NK-92 (cell line): ENCODE results near the gene AGAP3.

ENCODE experiments used
- DNase-seq: peaks from one replicate; lab custom pipeline; 2025; ENCODE audit not compliant: unreplicated experiment; lab: John Stamatoyannopoulos, UW

Gene AGAP3

DNA sequence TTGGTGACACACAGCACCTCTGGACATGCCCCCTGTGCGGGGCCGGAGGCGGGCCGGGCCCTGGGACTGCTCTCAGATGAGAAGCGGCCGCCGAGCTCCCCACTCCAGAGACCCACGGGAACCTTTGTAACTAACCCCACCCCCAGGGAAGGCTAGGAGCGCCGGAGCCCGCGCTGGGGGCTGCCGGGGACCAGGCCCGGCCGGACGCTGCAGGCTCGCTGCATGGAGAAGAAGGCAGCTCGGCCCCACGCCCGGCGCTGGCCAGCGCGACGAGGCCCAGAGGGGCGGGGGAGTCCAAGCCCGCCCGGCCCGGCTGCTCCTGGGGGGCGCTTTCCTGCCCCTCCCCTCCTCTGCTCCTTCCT is 36.5 kb downstream of the AGAP3 start:
- no peak for DNase-seq

DNA sequence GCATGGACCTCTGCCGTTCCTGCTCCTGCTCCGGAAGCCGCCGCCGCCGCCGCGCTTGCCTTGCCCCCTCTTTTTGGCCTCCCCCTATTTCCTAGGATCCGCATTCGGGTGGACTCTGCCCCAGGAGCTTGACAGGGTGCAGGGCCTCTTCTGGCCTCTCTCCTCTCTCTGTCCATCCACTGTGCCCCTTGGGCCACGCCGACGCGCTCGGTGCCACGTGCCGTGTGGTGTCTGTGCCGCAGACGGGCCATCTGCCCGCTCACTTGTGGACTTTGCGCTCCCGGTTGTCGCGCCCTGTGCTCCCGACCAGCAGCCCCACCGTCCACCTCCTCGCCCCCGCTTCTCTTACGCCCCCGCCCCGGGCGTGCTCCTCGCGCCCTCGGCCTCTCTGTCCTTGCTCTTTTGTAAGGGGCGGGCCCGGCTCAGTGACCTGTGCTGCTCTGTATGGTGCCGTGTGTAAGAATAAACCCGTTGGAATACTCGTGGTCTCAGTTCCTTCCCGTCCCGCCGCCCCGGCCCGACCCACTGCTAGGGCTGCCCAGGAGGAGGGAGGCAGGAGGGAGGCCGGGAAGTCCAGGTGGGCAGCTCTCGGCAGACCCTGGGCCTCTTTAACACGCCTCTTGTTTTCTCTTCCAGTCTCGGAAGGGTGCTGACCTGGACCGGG is 37.0 kb downstream of the AGAP3 start:
- DNase-seq: no peak

DNA sequence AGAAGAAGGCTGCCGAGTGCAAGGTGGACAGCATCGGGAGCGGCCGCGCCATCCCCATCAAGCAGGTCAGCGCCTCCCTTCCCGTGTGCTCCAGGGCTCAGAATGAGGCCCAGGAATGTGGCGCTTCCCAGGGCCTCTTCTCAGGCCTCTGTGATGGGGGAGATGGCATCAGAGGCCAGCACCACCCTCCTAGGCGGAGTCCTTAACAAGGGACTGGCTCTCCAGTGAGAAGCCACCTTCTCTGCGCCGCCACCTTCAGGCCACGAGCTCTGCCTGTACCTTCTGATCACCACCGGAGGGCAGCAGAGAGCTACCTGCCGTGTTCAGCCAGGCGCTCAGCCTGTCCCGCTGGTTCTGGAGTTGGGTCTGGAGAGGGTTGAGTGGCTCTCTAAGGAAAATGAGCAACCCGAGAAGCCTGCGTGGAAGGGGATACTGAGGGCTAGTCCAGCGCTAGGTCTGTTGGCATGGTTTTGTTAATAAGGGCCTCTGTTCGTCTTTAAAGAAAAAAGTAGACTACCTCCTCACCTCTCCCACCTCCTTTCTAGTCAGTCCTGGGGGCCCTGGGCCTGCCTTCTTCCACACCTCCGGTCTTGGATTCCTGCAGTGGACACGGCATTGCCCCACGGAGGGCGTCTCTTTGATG is 37.7 kb downstream of the AGAP3 start:
- peak; percentile 11 for DNase-seq

DNA sequence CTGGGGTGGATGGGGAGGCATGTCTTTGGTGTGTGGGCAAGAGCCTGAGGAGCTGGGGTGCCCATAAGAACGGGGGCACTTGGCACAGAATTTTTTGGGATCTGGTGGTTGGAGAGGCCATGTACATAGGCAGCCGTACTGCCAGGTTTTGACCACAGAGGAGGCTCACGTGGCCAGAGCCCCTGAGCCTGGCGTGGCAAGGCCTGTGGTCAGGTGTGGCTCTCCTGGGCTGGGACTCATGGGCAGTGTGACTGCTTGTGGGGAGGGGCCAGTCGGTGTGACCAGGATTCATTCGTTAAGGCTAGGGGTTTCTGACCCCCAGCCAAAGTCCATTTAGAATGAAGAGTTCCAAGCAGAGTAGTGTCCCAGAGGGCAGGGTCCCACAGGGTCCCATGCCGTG is 38.2 kb downstream of the AGAP3 start:
- DNase-seq: no peak

DNA sequence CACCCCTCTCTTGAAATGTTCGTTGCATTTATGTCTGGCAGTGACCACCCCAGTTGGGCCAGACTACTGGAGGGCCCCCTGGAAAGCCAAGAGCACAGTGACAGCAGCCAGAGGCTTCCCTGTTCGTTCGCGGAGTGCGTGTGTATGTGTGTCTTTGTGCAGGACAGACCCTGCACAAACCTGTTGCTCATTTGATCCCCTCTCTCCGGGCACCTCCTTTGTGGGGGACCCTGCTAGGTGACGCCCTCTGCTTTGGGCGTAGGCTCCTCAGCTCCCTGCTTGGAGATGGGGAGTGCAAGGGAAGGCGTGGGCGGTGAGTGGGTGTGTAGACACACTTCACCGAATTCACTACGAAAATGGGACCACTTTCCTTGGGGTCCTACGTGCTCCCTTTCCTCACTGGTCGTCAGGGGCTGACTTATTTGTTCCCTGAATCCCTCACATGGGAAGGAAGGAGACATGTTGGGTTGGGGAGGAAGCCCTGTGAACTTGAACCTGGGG is 38.7 kb downstream of the AGAP3 start:
- no peak for DNase-seq

DNA sequence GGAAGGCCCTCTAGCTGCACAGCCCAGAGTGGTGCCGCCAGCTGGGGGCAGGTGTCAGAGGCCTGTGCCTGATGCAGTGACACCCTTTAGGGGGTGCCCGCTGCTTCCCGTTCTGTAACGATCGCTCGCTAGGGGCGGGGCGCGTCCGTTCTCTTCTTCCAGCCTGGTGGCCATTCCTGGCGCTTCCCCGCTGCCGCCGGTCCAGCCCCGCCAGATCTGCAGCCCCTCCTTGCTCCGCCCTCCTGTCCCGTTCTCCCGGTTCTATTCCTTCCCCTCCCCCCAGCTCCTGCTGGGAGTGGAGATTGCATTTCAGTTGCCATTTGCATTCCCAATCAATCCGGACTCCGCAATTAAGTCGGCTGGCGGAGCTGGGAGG is 39.2 kb downstream of the AGAP3 start:
- no peak for DNase-seq

DNA sequence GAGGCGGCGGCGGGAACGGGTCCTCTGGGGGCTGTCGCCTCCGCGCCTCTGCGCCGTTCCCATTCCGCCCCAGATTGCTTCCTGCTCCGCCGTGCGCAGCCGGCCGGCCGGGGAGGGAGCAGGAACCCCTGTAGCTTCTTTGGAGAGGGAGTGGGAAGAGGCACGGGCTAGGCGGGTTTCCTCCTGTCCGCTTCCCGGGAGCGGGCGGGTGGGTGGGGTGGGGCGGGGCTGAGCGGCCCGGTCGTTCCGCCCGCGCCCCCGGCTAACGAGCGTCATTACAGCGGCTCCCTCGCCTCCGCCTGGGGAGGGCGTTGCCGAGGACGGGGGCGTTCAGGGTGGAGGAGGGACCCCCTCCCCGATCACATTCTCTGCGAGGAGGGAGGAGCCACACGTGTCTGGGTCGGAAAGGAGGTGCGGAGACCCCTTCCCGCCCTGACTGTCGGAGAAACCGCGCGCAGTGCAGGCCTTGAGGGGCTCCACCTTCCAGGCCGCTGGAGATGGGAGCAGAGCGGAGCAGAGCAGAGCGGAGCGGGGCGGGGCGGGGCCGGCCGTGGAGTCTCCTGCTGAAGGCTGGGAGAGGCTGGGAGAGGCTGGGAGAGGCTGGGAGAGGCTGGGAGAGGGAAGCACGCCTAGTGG is 39.7 kb downstream of the AGAP3 start:
- DNase-seq: no peak

DNA sequence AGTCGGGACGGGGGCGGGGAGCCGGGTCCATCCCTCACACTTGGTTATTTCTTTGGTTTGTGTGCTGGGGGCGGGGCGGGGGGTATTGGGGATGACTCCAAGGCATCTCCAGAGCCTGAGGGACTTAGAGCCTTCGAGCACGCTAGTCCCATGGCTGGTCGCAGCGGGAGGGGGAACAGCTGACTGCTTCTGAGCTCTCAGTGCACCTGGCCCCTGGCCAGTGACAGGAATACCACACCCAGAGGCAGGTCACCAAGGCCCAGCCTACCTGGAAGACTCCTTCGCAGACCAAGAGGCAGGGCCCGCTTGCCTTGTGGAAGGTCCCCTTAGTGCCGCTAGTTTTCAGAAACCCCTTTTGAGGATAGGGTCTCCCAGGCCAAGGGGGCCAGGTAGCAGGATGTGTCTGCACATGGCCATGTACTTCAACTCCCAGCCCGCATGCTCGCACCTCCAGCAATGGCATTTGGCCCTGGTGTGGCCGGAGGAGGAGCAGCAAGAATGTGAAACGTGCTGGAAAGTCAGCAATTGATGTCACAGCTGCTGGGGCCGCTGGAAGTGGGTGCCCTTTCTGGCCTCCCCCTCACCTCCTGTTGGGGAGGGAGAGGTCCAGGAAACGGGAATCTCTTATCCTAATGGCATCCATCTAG is 40.3 kb downstream of the AGAP3 start:
- DNase-seq: no peak

DNA sequence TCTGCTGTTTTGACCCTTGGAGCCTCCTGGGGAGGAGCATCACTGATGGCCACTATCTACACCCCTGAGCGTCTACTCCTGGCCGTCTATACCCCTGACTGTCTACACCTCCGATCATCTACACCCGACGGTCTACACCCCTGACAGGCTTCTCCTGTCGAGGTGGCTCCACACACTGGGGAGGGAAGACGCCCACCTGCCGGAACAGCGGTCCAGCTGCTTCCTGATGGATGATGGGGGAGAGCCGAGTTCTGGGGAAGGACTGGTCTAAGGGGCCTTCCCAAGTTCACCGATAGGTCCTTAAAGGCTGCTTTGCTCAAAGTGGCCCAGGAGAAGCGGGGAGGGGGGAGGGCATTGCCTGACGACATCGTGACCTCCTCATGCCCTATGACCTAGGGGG is 41.9 kb downstream of the AGAP3 start:
- no peak for DNase-seq

DNA sequence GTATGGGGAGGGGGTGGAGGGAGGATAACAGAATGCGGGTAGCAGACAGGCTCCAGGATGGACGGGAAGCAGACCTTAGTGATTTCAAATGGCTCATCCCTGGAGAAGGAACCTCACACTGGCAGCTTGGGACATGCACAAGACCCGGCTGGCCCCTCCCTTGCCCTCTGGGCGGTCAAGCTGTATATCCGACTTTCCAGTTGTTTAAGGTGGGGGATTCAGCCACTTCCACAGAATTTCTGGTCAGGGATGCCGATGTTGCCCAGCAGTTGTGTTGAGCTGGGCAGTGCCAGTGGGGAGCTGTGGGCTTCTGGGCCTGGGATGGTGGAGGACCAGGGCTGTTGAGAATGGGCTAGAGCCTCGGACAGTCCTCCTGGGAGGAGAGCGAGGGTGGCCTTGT is 42.4 kb downstream of the AGAP3 start:
- DNase-seq: no peak

DNA sequence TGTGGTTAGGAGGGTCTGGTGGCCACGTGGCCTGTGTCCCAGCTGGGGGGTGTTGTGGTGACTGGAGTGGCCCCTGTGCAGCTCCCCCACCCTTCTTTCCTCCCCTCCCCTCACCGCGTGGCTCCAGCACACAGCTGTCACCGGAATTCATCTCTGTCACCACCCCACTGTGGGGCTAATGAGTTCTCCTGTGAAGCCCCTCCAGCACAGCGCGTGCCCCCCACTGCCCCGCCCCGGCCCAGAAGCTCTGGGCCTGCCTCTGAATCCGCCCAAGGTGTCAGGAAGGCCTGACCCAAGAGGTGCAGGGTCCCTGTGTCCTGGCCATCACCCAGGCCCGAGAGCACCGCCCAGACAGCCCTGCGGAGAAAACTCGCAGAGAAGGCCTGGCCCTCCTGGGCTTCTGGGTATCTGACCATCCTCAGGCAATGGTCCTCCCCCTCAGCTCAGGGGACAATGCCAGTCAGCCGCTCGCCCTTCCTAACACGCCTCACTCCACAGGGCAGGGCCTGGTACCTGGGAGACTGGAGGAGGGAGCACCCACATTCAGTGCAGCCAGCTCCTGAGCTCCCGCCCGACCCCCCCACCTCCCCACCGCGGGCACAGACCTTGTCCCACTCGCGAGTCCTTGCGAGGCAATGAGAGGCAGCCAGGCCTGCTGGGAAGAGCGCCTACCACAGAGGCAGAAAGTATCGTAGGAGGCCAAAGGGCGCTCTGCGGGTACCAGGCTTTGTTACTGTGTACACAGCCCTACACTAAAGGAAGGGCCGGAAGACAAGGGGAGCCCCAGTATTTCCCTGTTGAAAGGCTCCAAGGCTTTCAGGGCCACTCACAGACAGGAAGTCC is 43.1 kb downstream of the AGAP3 start:
- no peak for DNase-seq

DNA sequence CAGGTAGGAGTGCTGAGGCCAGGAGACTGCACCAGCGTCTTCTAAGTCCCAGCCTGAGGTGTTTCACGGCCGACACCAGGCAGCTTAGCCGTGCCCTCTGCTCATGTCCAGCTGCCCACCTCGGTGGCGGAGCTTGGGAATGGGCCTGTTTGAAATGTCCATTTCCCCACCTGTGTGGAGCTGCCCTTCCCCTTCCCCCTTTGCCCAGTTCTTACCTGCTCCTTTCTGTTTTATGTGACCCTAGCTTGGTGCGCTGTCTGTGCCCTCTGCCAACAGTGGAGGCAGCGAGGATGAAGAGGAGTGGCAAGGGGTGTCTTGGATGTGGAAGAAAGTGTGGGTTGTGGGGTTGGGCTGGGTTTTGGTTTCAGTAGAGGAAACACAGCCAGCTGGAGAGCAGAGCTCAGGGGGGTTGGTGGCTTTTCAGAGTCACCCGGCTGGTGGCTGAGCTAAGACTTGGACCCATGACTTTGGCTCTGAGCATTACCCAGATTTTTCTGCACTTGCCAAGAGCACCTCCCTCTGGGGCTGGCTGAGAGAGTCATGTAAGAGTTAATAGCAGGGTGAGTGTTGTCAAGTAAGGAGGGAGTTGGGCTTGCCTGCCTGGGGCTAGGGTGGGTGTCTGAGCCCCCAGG is 43.8 kb downstream of the AGAP3 start:
- no peak for DNase-seq

DNA sequence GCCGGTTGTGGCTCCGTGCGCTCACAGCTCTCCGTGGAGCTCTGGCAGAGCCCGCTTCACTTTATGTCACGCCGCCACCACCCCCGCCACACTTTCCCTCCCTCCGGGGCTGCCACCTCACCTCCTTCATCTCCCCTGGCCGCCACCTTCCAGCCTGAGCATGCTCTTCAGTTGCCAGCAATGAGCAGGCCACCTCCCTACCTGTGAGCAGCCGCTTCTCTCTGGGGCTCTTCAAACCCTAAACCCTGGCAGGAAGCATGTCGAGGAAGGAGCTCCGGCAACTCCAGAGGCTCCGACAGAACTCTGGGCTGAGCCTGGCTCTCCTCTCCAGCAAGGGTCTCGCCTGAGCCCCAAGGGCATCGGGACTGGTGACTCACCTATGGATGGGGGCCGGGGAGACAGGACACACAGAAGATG is 44.5 kb downstream of the AGAP3 start:
- no peak for DNase-seq

DNA sequence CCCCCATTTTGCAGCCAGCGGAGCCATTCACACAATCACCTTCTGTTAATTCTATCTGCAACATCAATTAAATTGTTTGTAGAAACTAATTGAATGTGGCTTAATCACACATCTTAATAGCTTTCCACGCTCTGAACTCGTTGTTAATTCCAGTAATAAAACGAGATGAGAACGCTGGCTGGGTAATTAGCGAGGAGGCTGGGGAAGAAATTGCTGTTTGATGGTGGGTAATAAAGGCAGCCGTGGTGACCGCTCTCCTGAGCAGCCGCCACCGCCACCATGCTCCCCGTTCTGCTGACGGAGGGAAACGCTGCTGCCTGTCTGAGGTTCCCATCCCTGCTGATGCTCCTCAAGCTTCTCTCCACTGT is 44.9 kb downstream of the AGAP3 start:
- DNase-seq: no peak

DNA sequence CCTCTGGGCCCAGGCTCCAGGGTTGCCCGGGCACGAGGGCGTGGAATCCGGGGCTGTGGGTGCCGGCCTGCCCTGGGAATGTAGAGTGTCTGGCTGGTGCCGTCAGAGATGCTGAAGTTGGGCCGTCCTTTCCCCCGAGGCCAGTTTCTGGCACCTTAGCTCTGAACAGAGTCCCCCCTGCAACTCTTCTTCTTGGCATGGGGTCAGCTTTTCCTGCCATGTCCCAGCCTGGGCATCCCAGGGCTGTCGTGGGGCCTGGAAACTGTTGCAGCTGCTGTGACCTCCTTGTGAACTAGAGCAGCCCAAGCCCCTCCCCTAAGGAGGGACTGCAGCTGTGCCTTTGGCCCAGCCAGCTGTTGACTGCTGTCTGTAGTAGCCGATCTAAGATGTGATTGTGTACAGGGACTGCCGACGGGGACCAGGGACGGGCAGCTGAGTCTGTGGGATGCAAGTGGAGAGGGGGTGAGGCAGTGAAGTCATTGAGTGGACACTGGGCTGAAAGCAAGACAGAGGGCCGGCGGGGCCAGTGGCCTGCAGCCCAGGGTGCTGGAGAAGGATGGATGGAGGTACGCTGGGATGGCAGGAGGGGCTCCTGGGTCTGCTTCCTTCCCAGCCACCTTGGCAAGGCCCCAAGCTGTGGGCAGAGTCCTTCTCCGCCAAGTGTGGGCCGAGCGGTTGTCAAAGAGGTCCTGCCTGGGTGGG is 45.5 kb downstream of the AGAP3 start:
- DNase-seq: no peak

DNA sequence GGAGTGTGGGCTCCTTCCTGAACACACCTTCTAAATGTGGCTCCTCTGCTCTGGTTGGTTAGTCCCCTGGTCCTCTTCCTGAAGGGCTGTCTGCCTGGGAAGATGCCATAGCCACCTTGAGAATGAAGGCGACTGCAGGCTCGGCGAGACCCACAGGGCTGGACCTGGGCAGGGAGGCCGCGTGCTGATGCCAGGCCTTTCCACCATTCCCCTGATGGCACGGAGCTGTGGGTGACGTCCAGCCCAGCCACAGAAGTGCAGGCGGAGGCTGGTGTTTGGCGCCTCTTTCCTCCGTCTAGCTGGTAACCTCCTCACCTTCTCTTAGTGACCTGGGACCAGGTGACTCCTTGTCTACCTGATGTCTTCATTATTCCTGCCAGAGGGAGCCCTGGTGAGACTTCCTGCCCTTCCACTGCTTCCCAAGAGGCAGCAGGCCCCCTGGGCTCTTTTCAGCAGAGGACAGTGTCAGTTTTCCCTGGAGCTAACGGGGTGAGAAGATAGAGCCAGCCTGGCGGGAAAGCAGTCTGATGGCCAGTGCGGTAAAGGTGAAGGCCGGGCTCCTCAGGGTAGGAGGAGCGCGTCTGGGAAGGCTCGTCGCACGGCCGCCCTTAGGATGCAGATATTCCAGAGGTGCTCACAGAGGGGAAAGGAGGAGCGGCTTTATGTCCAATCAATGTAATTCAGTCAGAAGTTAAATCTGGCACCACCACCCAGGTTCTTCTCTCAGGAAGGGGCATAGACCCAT is 46.4 kb downstream of the AGAP3 start:
- no peak for DNase-seq

DNA sequence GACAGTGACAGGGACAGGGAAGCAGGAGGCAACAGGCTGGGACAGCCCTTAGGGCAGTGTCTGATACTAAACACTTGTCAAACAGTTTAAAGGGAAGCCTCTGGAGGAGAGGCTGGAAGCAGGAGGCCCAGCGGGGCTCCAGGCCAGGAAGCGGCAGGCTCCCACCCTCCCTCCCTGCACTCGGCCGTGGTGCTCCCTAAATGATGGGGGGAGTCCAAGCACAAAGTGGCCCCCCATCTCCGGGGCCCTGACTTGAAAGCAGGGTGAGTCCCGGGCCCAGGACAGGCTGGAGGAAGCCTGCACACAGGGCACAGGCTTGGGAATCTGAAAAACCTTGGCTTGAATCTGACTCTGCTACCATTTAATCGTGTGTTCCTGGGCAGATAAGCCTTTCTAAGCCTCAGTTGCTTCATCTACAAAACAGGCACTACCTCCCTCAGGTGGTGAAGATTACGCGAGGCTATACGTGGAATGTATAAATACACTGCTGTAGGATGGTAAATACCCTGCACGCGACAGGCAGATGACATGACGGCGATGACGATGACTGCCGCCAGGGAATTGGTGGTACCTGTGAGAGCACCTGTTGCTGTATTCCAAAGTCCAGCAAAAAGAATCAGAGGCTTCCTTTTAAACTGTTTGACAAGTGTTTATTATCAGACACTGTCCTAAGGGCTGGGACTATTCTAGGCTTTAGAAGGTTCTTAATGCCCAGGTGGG is 47.2 kb downstream of the AGAP3 start:
- no peak for DNase-seq

DNA sequence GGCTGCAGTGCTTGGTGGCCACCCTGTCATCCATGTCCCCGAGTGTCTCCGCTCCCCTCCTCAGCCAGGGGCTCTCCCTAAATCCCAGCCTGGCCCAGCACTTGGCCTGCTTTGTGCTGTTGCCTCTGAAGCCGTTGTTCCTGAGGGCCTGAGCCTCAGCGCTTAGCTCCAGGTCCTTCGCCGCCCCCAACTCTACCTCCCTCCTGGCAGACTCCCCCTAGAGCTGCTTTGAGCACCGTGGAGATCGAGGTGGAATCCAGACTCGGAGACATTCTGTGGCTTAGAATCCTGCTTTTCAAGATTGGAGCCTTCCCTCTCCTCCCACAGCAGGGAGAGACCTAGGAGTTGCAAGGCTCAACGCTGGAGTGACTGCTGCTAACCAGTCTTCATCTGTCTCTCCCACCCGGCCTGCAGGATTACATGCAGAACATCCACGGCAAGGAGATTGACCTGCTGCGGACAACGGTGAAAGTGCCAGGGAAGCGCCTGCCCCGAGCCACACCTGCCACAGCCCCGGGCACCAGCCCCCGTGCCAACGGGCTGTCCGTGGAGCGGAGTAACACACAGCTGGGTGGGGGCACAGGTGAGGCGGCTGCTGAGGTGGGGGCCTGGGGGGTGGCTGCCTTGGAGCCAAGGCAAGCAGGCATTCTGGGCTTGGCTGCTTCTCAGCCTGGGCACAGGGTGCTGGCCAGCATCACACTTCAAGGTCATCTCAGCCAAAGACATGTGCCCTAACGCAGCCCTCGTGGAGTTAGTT is 47.9 kb downstream of the AGAP3 start:
- no peak for DNase-seq
